ENCODE results near the gene XCR1.
"Not testable (repeated sequence)": the region's sequence is repeated elsewhere in the genome, so short reads cannot be mapped to it uniquely, and the experiment has no call there.

The XCR1 gene

GRCh38 chr3:45997499-45997898, 29.8 kb downstream of the XCR1 start:
- H3K9me3 Mint-ChIP-seq, H3K27ac Mint-ChIP-seq, H3K4me3 Mint-ChIP-seq, DNase-seq, ATAC-seq: not testable (repeated sequence)
- peaks cover 31% of the 10 kb centered on the region for H3K4me1 Mint-ChIP-seq
- H3K27me3 Mint-ChIP-seq: peaks cover 21% of the 10 kb centered on the region

DNA sequence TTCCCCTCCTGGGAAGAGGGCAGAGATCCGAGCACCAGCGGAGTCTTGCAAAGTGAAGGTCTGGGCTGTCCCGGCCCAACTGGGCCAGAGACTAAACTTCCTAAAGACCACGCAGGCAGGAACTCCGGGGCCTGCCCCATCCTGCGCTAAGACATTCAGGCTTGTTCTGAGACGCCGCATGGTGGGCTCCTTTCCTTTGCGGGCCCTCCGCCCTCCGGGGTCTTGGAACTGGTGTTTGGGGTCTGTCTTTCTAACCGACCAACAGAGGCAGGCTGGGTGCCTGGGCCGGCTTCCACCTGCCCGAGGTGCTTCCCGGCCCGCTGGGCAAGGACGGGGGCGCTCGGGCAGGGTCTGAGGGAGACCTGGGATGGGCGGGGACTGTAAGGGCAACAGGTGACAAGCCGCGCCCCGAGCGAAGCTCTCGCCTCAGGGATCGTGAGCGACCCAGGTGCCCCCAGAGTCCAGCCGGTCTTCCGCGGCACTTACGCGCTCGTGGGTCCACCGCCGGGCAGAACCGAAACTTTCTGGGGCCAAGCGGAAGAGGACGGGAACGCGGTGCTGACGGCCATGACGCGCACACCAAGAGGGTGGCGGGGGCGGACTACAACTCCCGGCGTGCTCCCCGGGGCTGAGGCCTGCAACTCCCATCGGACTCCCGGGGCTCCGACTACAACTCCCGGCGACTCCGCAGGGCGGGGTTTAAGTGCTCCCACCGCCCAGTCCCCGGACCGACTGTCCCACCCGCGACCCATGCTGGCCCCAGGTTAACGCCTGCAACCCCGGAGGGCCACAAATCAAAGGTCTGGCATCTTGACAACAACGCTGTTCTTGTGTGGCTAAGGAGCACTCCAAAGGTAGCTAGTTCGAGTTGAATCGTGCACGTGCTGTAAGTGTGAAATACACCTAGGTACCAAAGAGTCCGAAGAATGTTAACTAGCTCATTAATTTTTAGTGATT, 31.8 kb downstream of the XCR1 start, which contains the start of gene FYCO1:
Gene FYCO1, minus strand, starts transcription at position 589 of the 957 bp plus-strand sequence. CDS start 10,914 bp downstream, outside the sequence.
- DNase-seq (peak; percentile 71 to 82), ATAC-seq (peak; percentile 81)
- Mint-ChIP-seq H3K4me1 (peaks cover 49% of the 10 kb centered on the region), H3K9me3 (no peaks in the 10 kb centered on the region), H3K4me3 (peak within 1 kb of the TSS; percentile 85 to 93), H3K27ac (peak within 1 kb of the TSS; percentile 55 to 87), H3K27me3 (peaks cover 21% of the 10 kb centered on the region)

GRCh38 chr3:45994419-45995235, 32.7 kb downstream of the XCR1 start:
- ATAC-seq (peak; percentile 80), DNase-seq (peak; percentile 55 to 73)
- Mint-ChIP-seq H3K27ac (peak overlapping the region; percentile 55 to 87), H3K27me3 (peaks cover 15% of the 10 kb centered on the region), H3K4me1 (peaks cover 57% of the 10 kb centered on the region), H3K9me3 (no peaks in the 10 kb centered on the region), H3K4me3 (peak overlapping the region; percentile 85 to 93)

DNA sequence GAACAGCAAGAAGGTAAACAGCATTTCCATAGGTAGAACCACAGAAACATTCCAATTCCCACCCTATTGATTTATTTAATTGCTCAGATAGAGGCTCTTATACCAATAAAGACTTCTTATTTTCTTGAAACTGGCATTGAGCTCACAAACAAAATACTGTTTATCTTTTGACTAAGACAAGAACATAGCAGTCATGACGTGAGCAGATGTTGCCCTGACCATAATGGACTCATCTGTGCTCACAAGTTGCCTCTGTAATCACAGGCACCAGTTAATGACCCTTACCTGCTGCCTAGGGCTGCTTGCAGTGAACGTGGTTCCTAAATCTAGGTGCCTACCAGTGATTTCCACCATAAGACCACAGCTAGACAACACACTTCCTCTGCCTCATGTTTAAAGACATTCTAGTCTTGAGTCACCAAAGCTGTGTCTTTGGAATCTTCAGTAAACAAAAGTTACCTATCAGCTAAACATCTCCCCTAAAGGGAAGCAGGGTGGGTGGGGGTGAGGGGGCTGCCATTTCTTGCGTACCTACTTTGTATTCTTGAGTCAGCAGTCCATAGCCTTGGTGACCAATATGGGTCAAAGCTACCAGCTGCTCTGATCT, 33.8 kb downstream of the XCR1 start:
- Mint-ChIP-seq H3K4me3 (peak overlapping the region in 1 of 2 donors; percentile 7), H3K27ac (no peak overlapping the region), H3K4me1 (peaks cover 68% of the 10 kb centered on the region), H3K27me3 (peaks cover 7% of the 10 kb centered on the region), H3K9me3 (no peaks in the 10 kb centered on the region)
- ATAC-seq: peak; percentile 44
- DNase-seq: peak in 1 of 2 donors; percentile 36

GRCh38 chr3:45992821-45993221, 34.5 kb downstream of the XCR1 start:
- H3K27ac Mint-ChIP-seq: no peak overlapping the region
- peak overlapping the region; percentile 7 to 43 for H3K4me3 Mint-ChIP-seq
- DNase-seq (no peak), ATAC-seq (no peak)
- peaks cover 75% of the 10 kb centered on the region for H3K4me1 Mint-ChIP-seq
- H3K9me3 Mint-ChIP-seq: no peaks in the 10 kb centered on the region
- H3K27me3 Mint-ChIP-seq: no peaks in the 10 kb centered on the region

DNA sequence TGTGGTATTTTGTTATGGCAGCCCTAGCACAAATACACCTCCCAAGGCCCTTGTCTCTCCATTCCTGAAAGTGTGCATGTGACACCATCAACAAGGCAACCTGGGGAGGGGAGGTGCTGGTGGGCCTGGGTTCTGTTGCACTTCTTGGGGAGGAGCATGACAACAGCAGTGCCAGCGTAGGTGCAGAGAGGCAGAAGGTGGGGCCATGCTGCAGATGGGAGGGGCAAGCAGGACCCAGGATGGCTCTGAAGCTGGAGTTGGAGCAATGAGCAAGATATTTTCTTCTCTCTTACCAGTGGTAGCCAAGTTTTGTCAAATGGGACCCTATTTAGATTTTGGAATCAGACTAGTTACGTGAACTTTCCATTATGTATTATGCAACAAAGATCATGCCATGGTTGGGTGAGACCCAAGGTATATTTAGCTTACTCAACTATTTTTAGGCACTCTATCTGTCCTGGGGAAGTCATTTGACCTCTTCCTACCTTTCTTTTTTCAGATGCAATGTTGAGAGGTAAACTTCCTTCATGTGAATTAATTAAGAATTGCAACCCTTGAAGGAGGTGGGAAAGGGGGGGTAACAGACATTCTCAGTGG, 35.1 kb downstream of the XCR1 start:
- peaks cover 81% of the 10 kb centered on the region for H3K4me1 Mint-ChIP-seq
- ATAC-seq (no peak), DNase-seq (no peak)
- no peak overlapping the region for H3K27ac Mint-ChIP-seq
- H3K4me3 Mint-ChIP-seq: peak overlapping the region in 1 of 2 donors; percentile 43
- H3K9me3 Mint-ChIP-seq: no peaks in the 10 kb centered on the region
- H3K27me3 Mint-ChIP-seq: no peaks in the 10 kb centered on the region

DNA sequence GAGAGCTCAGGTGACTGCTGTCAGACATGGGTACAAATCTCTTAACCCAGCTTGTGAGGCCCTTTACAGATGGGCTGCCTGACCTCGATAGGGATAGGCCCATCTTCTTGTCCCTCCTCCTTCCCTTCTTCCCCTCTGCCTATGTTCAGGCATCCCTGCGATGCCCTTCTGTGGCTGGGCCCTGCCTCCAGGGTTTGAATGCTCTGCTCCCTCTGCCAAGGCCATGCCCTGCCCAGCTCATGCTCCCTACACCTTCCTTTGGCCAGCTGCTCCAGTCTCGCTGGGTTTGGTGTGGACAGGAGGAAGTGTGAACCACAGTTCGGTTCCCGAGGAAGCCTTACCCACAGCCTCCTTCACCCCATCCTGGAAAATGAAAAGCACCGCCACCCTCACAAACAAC, 35.9 kb downstream of the XCR1 start:
- Mint-ChIP-seq H3K27me3 (no peaks in the 10 kb centered on the region), H3K27ac (no peak overlapping the region), H3K9me3 (no peaks in the 10 kb centered on the region), H3K4me3 (peak overlapping the region in 1 of 2 donors; percentile 15), H3K4me1 (peaks cover 83% of the 10 kb centered on the region)
- DNase-seq: no peak
- no peak for ATAC-seq

DNA sequence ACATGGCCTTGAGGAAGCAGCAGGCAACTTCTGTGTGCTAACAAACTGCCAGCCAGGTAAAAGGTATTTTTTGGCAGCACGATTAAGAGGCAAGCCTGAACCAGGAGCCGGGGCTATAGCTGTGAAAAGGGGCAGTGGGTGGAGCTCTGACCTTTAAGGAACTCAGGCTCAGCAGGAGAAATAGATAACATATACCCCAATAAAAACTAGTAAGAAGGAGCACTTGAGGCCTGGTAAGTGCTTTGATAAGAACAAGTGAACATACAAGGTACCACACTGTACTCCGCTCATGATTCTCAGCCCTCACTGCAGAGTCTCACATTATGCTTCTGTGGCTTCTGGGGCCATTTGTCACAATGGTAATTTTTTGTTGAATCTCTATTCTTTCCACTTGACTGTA, 37.1 kb downstream of the XCR1 start:
- no peaks in the 10 kb centered on the region for H3K27me3 Mint-ChIP-seq
- peaks cover 87% of the 10 kb centered on the region for H3K4me1 Mint-ChIP-seq
- ATAC-seq (no peak), DNase-seq (no peak)
- H3K27ac Mint-ChIP-seq: no peak overlapping the region
- H3K4me3 Mint-ChIP-seq: no peak overlapping the region
- no peaks in the 10 kb centered on the region for H3K9me3 Mint-ChIP-seq

GRCh38 chr3:45988804-45989203, 38.5 kb downstream of the XCR1 start:
- no peak for DNase-seq
- Mint-ChIP-seq H3K4me1 (peaks cover 93% of the 10 kb centered on the region), H3K4me3 (no peak overlapping the region), H3K27ac (no peak overlapping the region), H3K9me3 (no peaks in the 10 kb centered on the region), H3K27me3 (no peaks in the 10 kb centered on the region)
- peak; percentile 49 for ATAC-seq

GRCh38 chr3:45988362-45988761, 38.9 kb downstream of the XCR1 start:
- Mint-ChIP-seq H3K4me1 (peaks cover 93% of the 10 kb centered on the region), H3K4me3 (no peak overlapping the region), H3K27ac (no peak overlapping the region), H3K27me3 (no peaks in the 10 kb centered on the region), H3K9me3 (no peaks in the 10 kb centered on the region)
- no peak for ATAC-seq
- DNase-seq: no peak

DNA sequence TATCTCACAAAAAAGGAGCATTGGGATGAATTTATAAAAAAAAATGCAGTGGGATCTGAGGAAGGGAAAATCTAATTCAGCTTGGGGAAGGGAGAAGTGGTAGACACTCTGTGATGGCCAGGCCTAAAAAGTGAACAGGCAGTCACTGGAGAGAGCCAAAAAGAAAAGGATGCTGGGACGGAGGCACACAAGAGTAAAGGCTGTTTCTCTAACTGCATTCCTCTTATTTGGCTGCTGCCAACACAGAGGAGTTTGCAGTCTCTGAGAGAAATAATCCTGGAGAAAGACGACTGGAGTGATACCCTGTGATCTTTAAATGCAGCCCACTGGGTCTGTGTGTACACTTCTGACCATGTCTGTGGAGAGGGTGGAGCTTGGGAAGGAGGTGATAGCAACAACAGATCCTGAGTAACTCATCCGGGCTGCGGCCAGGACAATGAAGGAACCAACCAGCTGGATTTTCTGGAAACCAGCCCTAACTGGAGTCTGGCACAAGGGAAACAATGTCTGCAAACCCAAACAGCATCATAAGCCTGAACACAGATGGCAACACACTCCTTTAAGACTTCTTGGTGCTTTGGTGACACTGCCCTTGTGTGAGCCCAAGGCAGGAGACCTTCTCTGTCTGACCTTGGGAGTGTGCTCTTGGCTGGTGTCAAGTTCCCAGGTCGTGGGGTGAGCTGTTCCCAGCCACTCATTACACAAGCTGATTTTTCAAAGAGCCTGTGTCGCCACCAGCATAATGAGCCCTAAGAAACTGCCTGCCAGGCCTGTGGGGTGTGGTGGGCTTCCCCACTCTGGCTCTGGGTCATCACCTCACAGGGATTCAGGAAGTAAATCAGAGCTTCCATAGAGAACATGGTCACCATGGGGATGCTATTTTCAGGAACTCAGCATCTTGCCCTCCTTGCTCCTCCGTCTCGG, 39.7 kb downstream of the XCR1 start:
- Mint-ChIP-seq H3K4me3 (no peak overlapping the region), H3K27ac (no peak overlapping the region), H3K4me1 (peaks cover 93% of the 10 kb centered on the region), H3K9me3 (no peaks in the 10 kb centered on the region), H3K27me3 (no peaks in the 10 kb centered on the region)
- ATAC-seq (no peak), DNase-seq (no peak)

DNA sequence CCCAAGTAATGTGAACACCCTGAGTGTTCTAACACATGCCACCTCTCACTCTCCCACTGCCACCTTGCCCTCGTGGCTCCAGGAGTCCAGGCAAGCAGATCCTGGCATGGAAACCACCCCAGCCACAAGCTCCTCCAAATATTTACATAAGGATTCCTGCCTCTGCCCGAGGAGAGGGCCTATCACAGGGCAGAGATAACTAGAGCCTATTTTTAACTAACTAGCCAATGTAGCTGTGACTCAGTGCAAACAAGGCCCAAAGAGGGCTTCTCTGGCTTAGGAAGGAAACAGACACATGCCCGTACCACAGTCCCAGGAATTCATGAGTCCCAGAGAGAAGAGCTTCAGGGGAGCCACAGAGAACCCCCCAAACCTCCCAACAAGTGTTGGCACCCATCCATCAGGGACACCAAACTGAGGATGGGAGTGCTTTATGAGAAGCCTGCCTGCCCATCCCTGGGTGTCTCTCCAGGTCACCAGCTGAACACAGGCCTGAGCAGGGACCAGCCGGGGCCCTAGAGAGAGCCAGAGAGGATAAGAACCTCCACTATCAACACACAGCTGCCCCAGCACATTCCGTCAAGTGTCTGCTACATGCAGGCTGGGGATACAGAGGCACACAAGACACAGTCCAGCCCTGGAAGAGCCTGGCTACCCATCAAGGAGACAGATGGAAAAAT, 40.8 kb downstream of the XCR1 start:
- Mint-ChIP-seq H3K27ac (no peak overlapping the region), H3K4me3 (no peak overlapping the region), H3K27me3 (no peaks in the 10 kb centered on the region), H3K4me1 (peaks cover 87% of the 10 kb centered on the region), H3K9me3 (no peaks in the 10 kb centered on the region)
- DNase-seq (no peak), ATAC-seq (no peak)

DNA sequence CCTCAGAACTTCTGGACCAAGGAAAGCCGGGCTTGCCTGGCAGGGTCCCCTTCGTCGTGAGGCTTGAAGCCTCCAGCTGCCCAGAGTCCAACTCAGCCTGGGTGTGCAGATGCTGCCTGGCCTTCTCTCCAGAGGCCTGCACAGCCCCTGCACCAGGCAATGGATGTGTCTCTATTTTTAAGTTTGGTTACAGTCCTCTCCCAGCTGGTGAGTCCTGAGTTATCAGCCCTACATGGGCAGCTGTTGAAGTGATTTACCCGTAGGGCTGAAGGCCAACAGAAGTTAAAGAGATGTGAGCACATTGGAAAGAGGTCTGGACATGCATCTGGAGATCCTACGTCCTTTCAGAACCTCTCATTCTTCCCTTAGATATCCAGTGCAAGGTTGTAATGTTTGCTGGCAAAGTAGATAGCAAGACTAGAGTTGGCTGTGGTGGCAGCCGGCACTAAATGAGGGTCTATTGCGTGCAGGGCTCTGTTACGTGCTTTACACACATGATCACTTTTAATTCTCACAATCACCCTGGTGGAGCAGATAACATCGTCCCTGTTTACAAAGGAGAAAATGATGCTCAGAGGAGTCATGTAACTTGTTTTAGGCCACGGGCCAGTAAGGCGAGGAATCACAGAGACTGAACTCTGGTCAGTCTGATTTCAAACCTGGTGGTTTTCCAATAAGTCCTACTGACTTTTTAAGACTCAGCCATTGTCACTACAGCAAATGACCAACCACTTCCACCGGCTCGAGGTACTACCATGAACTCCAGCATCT, 41.6 kb downstream of the XCR1 start:
- no peak overlapping the region for H3K4me3 Mint-ChIP-seq
- H3K9me3 Mint-ChIP-seq: no peaks in the 10 kb centered on the region
- H3K27ac Mint-ChIP-seq: no peak overlapping the region
- DNase-seq (no peak), ATAC-seq (no peak)
- H3K4me1 Mint-ChIP-seq: peaks cover 90% of the 10 kb centered on the region
- no peaks in the 10 kb centered on the region for H3K27me3 Mint-ChIP-seq
